Tibial nerve (tissue), 4 donors: ENCODE measurements around the gene PRR16.

Source experiments
- CTCF ChIP-seq, 5 experiments: fragments of 200-600 bp in 3 of 5; fragments of 450-650 bp in 2 of 5; sonication (generic) in 3 of 5; IDR thresholded peaks; one replicate each; pipeline ENCODE4 v1.5.1; 2016 to 2019; ENCODE audit warnings: antibody characterized with exemption in 5 of 5, mild to moderate bottlenecking in 3 of 5, moderate library complexity in 2 of 5
- EP300 ChIP-seq, 2 donors: sonication (generic); formaldehyde crosslinking; IDR thresholded peaks; one replicate each; pipeline ENCODE4 v1.6.1; 2017; ENCODE audit warnings: antibody characterized with exemption in 2 of 2, mild to moderate bottlenecking in 1 of 2
- POLR2A ChIP-seq, 2 donors: fragments of 450-650 bp; IDR thresholded peaks; one replicate each; pipeline ENCODE4 v1.6.1; 2017; ENCODE audit warnings: antibody characterized with exemption in 2 of 2, mild to moderate bottlenecking in 2 of 2, moderate library complexity in 2 of 2

GRCh38 chr5:120507800-120508463 lies 43.8 kb downstream of the PRR16 start:
- TF ChIP-seq POLR2A (IDR thresholded peaks at IDR 0.05) (no peak), CTCF (IDR thresholded peaks at IDR 0.05) (no peak), EP300 (IDR thresholded peaks at IDR 0.05) (no peak)
